GM18505 (cell line): ENCODE results near the gene HTR4.
"Not testable (repeated sequence)": the region's sequence is repeated elsewhere in the genome, so short reads cannot be mapped to it uniquely, and the experiment has no call there.

Experiments
- ATAC-seq: cut with Tn5 transposase; IDR thresholded peaks from one replicate; pipeline ENCODE4 v1.9.1; 2021; ENCODE audit not compliant: unreplicated experiment
- POLR2A ChIP-seq: IDR thresholded peaks from 4 replicates; pipeline ENCODE4 v1.6.1; 2011; ENCODE audit warnings: borderline replicate concordance; ENCODE audit not compliant: insufficient read depth, insufficient read length; ENCODE audit errors: extremely low read depth

HTR4 gene

GRCh38 chr5:148471379-148471778, 182.9 kb downstream of the HTR4 start:
- no peak for ATAC-seq
- no peak for TF ChIP-seq POLR2A

- ATAC-seq, result no peak
These were observed 184.8 kb downstream of the HTR4 start for GRCh38 chr5:148469501-148469935.

DNA sequence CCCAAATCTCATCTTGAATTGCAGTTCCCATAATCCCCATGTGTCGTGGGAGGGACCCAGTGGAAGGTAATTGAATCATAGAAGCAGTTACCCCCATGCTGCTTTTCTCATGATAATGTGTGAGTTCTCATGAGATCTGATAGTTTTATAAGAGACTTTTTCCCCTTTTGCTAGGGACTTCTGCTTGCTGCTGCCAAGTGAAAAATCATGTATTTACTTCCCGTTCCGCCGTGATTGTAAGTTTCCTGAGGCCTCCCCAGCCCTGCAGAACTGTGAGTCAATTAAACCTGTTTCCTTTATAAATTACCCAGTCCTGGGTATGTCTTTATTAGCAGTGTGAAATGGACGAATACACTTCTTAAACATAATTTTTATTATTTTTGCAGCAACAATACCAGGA, 185.6 kb downstream of the HTR4 start:
- not testable (repeated sequence) for ATAC-seq

More at GRCh38 chr5:148469501-148469935, 184.8 kb downstream of the HTR4 start:
- TF ChIP-seq POLR2A, result no peak

DNA sequence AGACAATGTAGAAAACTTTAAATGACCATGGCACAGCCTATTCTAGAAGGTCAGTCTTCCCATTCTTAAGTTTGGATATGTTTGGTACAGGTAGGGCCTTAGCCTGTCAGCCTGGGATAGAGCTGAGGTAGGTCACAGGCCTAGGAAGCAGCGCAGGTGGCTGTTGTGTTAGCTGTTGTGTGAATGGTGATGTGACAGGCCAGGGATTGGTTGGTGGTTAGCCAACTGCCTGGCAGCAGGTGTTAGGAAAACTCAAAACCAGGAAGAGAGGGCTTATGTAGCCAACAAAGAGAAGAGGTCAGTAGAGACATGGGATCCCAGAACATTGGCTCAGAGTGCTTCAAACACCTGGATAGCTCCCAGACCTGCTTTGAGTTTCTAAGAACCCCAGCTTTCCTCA, 186.4 kb downstream of the HTR4 start:
- TF ChIP-seq POLR2A, result no peak
- no peak for ATAC-seq

DNA sequence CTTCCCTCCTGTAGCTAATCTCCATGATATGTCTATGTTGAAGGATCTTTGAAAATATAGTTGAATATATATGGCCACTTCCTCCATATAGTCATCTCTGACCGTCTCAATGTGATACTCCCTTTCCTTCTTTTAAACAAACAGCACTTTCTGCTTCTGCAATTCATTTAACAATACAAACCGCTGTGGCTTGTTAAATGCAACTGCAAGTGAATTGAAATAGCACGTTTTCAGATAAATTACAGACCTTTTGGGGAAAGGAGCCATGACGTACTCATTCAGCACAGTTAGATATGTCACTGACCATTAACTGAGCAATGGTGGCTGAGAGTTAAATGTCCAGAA, 188.1 kb downstream of the HTR4 start:
- TF ChIP-seq POLR2A, result no peak
- no peak for ATAC-seq

- ATAC-seq, result no peak
- no peak for TF ChIP-seq POLR2A
These were observed 188.7 kb downstream of the HTR4 start for GRCh38 chr5:148465381-148466235.

DNA sequence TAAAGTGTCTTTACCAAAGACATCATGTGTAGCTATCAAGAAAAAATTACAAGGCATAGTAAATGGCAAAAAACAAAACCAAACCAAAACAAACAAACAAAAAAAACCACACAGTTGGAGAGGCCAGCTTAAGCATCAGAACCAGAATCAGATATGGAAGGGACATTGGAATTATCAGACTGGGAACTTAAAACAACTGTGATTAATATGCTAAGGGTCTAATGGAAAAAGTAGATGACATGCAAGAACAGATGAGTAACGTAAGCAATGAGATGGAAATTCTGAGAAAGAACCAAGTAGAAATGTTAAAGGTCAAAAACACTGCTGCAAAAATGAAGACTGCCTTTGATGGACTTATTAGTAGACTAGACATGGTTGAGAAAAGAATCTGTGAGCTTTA, 194.7 kb downstream of the HTR4 start:
- no peak for ATAC-seq
- no peak for TF ChIP-seq POLR2A

GRCh38 chr5:148458036-148458888, 196.1 kb downstream of the HTR4 start:
- TF ChIP-seq POLR2A, result no peak
- no peak for ATAC-seq

DNA sequence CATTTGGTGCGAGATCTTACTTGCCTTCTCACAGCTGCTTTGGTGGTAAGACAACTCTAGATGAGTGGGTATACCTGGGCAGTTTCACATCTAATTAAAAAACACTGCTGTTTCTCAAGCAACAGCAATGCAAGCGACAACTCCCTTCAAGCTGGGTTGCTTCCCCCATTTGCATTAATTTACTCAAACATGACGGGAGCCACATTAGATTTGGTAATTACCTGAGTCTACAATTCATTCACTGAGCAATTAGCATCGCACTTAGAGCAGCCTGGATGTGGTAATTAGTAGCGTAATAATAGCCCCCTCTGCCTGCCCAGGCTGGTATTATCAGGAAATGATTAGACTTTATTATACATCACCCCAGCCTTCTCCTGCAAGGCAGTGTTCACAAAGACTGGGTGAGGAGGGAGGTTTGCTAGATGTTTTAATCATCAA, 197.1 kb downstream of the HTR4 start:
- peak; percentile 79 for ATAC-seq
- TF ChIP-seq POLR2A, result no peak

DNA sequence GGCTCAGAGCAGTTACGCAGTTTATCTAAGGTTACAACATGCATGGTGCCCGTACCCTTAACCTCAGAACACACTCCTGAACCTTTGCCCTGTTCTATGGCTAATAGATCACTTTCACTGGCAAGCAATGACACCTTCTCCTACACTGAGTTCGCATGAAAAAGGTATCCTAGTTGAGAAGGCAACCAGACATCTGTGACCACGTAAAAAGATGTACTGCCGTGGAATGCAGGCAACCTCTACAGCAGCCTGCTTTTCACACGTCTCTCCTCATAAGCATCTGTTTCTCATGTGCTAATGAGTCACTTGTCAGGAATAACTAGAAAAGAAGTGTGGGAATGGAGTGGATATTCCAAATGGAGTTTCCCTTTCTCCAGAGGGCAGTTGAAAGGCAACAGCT, 199.1 kb downstream of the HTR4 start:
- no peak for TF ChIP-seq POLR2A
- no peak for ATAC-seq

DNA sequence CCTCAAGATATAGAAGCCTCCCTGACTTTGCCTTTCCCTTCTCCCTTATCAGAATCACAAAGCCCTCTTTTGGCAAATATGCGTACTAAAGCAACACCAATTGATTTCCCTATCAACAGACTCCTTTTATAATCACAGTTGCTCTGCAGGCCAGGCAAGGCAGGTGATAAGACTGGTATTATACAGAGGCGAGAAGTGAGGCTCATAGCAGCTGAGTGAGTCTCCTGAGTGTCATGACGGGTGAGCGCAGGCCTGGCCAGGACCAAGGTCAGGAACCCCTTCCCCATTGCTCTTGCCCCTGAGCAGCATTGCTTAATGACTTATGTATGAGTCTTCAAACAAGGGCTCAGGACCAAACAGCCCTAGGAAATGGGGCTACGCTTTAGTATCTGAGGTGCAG, 199.8 kb downstream of the HTR4 start:
- ATAC-seq, result no peak
- TF ChIP-seq POLR2A, result no peak

DNA sequence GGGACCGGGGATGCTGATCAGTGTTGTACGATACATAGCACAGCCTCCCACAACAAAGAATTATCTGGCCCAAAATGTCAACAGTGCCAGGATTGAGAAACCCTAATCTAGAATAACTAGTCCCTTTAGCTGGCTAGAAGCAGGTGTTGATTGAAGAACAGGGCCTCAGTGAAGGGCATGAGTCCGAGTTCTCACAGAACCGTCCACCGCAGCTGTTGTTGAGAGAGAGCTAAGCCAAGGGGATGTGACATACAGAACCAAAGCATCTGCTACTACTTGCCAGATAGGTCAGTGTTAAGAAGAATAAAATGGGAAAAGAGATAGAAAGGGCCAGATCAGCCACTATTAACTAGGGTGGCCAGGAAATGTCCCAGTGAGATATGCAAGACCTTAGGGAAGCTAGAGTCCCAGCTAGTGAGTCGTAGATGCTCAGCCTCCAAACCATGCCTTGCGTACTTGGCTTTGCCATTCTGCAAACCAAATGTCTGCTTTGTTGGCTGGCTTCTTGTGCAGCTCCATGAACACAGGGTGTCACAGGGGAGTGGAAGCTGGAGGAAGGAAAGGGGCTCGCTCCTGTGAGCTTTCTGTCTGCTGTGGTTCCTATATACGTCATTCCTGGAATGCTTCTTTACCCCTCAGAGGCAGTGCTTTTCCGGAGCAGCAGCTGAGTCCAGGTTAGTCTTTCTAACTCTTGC, 201.7 kb downstream of the HTR4 start:
- no peak for TF ChIP-seq POLR2A
- ATAC-seq, result no peak

DNA sequence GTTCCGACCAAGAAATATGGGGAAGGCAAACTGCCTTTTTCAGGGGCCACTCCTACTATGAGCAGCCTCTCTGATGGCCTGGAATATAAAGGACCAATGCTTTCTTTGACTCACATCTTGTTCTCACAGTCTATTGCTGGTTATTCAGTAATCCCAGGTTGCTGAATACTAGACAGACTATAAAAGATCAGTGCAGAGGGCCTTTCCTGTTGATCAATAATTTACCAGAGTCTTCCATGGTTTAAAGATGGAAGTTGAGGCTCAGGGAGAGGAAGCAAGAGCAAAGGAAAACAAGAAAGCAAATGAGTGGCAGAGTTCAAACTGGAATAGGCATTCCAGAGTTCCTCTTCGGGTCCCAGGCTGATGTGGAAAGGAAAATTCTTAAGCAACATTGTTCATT, 207.7 kb downstream of the HTR4 start:
- TF ChIP-seq POLR2A, result no peak
- ATAC-seq, result no peak
